HL-60/S4 (cell line): ENCODE data around the gene RP2.

Experiments used
- in situ Hi-C: fragments of 300-500 bp; cut with MboI; formaldehyde crosslinking; loops from 2 replicates; pipeline ENCODE4 v1.14.3; 2022; ENCODE audit warnings: low sequenced_read_pairs

The RP2 gene

DNA sequence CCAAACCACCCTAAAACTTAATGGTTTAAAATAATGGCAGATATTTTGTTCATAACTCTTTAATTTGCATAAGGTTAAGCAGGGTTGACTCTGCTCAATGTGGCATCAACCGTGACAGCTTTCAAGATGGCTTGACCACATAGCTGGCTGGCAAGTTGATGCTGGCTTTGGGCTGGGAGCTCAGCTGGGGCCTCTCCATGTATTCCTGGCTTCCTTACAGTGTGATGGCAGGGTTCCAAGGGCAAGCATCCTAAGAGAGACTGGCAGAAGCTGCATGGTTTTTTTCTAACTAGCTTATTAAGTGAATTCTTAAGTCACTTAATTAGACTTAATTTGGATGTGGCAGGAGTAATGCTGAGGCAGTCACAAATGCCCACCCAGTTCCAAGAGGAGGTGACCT is 4.5 kb downstream of the RP2 start:
- in situ Hi-C loops: no loop called here

DNA sequence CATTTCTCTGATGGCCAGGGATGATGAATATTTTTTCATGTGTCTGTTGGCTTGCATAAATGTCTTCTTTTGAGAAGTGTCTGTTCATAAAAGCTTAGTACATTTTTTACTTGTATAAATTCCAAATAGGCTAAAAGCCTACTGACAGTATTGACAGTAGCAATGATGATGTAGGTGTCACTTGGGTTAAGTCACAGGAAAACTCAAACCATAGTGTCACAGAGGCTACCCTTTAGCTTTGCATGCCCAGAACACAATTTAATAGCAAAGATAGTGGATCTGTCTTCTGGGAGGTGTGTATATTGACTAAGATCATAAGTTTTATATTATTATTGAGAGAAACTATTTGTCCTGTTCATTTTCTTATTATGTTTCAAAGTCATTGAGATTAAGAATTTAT is 8.1 kb downstream of the RP2 start:
- in situ Hi-C loops: no loop called here

DNA sequence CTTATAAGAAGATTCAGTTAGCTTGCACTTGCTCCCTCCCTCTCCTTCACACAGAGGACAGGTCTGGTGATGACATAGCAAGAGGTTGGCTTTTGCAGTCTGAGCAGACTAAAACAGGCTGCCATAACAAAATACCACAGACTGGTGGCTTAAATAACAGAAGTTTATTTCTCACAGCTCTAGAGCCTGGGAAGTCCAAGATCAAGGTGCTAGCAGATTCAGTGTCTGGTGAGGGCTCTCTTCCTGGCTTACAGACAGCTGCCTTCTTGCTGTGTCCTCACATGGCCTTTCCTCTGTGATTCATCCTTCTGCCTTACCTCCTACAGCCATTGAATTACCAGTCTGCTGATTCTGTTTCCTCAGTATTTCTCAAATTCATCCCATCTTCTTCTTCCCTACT is 13.1 kb downstream of the RP2 start:
- in situ Hi-C loops: no loop called here

DNA sequence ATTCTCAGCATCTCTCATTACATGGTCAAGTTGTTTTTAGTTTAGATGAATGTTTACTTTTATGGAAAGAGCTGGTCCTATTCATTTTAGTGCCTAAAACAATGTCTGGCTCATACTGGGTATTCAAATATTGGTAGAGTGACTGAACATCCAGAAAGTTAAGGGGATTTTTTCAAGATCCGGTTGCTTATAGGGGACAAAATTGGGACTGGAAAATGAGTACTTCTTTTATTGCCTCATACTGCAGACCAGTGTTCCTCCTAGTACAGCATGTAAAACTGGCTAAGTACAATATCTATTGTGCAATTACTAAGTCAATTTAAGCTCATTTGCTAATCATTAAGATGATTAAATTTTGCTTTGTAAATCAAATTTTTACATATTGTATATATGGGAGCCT is 13.9 kb downstream of the RP2 start:
- in situ Hi-C loops: no loop called here

DNA sequence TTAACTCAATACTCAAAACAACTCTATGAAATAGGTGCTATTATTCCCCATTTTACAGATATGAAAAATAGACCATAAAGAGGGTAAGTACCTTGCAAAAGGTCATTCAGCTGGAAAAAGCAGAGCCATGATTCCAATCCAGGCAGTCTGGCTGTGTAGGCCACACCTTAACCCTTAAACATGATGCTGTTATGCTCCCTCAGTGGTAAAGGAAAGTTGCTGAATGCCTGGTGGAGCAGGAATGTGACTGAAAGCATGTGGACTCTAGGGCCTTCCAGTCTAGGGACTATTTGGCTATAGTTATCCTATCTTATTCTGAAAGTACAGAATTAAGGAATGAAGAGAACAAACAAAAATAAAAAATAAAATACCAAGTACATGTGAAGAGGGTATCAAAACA is 19.6 kb downstream of the RP2 start:
- in situ Hi-C loops: no loop called here

DNA sequence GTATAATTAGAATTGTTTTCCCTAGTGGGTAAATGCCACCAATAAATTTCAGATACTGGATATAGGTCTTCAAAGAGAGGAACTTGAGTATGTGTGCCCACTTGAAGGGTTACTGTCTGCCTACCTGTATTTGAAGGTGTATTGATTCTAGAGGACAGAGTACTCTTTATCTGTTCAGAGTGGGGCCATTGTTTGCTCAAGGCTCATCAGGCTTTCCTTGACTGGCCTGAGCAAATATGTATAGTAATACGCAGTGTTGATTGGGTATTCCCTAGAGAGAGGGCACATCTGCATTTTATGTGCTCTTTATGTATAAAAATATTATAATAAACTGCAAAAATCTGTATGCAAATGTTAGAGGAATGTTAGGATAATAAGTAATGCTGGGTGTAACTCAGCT is 23.7 kb downstream of the RP2 start:
- in situ Hi-C loops: no loop called here

DNA sequence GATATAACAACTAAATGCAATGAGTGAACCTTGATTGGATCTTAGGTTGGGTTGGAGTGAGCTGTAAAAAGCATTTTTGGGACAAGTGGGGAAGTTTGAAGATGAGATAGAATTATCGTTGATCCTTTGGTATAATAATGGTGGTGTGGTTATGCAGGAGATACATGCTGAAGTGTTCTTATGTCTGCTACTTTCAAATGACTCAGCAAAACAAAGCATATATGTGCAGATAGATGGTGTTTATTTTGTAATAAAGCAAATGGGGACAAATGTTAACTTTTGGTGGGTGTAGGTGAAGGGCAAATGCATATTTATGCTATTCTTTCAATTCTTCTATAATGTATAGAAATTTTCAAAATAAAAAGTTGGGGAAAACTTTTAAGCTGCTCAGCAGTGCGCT is 26.2 kb downstream of the RP2 start:
- in situ Hi-C loops: no loop called here

DNA sequence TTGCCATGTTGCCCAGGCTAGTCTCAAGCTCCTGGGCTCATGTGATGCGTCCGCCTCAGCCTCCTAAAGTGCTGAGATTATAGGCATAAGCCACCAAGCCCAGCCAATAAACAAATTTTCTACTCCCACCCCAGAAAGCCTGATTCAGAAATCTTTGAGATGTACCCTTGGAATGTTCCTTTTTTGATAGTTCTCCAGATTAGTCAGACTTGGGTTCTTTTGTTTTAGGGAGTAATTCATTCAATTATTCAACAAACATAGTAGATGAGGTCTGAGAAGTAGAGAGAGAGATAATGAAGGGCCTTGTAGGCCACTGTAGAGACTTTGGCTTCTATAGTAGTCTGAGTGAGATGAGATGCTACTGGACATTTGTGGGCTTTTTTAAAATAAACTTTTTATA is 27.8 kb downstream of the RP2 start:
- in situ Hi-C loops: no loop called here

DNA sequence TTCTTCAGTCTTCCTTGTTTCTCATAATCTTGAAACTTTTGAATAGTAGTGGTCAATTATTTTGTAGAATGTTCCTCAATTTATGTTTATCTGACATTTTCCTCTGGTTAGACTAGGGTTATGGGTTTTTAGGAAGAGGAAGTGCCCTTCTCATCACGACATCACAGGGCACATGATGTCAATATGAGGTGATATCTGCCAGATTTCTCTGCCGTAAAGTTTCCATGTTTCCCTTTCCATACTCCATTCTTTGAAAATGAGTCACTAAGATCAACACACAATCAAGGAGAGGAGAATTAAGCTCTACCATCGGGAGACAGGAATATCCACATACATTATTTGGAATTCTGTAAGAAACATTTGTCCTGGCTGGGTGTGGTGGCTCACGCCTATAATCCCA is 28.4 kb downstream of the RP2 start:
- in situ Hi-C loops: no loop called here

DNA sequence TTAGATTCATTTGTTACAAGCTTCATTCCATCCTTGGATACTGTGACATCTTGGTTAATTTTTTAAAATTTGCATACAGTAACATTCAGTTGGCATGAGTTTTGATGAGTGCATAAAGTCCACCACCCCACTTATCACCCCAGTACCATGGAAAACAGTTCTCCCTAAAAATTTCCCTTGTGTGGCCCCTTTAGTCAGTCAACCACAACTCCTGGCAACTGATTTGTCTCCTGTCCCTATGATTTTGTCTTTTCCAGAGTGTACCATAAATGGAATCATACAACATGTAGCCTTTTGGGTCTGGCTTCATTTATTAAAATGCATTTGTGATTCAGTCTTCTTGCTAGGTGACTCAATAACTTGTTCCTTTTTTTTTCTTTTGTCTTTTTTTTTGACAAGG is 29.9 kb downstream of the RP2 start:
- in situ Hi-C loops: no loop called here

DNA sequence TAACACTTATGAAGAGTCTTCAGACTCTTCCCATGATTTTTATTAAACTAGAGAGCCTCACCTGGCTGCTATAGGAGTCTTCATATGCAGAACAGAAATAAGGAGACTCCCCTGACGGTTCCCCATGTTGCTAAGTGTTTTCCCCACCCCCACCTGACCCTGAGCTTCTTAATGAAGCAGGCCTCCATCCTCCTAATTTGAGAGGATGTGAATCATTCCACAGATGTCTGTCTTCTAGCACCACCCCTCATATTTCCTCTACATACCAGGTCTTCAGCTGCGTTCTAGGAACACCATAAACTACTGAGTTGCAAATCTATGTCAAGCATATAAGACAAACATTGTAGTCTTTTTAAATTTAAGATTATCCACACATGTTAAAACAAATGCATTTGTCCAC is 36.9 kb downstream of the RP2 start:
- in situ Hi-C loops: no loop called here

DNA sequence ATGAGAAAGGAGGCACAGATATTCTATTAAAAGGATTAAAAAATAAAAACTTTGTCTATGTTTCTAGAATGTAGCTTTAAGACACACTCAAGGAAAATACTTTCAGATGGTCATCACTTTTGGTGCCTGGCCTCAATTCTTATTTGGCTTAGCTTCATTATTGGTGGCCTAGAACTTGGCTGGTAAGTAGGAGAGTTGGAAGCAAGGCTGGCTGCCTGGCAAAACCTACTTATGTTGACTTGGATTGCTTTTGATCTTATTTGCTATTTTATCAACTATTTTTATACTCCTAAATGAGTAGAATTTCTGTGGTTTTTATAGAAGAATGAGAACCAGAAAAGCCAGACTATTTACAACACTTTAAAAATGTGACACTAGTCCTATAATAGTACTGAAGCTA is 40.1 kb downstream of the RP2 start:
- in situ Hi-C loops: no loop called here

DNA sequence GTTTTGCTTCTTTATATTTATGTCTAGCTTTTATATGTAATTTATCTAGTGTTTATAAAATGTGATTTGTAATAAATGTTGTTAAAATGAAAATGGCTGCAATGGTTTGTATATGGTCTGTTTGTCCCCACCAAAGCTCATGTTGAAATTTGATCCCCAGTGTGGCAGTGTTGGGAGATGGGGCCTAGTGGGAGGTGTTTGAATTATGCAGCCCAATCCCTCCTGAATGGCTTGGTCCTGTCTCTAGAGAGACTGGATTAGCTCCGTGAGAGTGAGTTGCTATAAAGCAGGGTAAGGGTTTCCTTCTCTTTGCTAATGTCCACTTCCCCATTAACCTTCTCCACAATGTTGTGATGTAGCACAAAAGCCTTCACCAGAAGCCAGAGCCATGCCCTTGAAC is 45.4 kb downstream of the RP2 start:
- in situ Hi-C loops: no loop called here

DNA sequence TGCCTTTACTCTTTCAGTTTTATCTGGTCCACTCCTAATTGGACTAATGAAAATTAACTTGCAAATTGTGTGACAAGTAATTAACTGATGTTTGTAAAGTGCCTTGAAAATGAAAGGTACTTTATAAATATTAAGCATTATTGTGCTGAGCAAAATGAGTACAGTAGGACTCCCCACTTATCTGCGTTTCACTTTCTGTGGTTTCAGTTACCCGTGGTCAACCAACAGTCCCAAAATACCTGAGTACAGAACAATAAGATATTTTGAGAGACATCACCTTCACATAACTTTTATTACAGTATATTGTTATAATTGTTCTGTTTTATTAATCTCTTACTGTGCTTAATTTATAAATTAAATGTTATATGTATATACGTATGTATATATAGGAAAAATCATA is 48.0 kb downstream of the RP2 start:
- in situ Hi-C loops: no loop called here

DNA sequence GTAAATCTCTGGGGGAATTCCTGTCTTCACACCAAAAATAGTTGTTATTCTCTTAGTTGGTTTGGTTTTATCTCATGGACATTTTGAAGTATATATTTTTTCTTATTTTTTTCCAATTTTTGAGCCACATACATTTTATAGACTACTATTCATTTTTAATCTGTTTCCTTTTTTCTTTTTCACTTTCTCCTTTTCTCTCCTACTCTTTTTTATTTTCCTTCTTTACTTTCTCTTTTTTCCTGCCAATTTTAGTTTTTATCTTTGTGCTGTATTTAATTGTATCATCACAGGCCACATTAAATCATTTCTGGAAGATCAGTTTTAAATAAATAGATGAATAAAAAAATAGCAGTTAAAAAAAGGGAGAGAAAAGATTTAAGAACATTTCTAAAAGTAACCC is 61.4 kb downstream of the RP2 start:
- in situ Hi-C loops: no loop called here

DNA sequence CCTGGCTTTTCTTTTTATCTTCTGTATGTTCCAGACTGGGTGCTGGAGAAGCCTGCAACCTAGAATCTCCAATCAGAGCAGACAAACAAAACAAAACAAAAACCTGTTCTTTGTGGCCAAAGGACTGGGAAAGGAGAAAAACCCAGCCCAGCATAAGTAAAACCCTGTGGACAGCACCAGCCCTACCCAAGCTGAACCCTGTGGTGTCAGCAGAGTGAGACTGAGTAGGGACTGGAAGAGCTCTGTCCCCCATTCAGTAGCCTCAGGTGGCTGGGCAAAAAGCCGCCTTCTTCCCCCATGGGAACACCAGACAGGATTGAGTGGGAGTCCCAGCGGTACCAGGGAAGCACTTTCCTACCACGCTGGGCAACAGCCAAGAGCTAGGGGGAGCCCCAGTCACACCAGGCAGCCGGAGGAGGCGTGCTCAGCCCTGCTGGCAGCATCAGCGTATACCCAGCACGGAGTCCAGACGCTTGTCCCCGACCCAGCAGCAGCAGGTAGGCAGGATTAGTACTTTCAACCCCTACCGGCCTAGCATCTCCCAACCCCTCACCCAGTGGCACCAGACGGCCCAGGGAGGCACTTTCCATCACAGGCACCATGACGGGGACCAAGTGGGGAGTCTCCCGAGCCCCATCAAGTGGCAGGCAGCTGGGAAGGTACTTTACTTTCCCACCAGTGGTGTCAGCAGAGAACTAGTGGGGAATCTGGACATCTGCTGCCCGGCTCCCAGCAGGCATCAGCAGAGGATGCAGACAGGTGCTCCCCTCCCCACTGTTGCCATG is 66.8 kb downstream of the RP2 start:
- in situ Hi-C loops: no loop called here

DNA sequence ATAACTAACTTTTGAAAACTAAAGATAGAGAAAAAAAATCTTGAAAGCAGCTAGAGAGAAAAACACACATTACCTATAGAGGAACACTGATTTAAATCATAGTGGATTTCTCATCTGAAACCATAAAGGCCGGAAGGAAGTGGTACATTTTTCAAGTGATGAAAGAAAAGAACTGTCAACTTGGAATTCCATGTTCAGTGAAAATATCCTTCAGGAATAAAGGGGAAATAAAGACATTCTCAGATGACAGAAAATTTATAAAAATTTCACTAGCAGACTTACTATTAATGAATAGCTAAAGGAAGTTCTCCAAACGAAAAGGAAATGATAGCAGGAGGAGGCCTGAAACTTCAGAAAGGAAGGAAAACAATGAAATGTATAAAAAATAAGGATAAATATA is 67.8 kb downstream of the RP2 start:
- in situ Hi-C loops: no loop called here

DNA sequence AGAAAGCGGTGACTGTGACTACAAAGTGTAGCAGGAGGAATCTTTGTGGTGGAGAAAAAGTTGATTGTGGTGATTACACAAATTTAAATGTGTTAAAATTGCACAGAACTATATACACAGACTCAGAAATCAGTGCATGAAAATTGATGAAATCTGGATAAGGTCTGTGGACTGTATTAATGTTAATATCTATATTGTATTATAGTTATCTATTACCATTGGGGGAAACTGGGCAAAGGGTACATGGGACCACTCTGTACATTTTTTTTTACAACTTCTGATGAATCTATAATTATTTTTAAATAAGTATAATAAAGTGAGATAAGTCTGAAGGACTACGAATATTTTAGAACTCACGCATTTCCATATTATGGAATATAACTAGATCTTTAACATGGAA is 73.6 kb downstream of the RP2 start:
- in situ Hi-C loops: no loop called here

DNA sequence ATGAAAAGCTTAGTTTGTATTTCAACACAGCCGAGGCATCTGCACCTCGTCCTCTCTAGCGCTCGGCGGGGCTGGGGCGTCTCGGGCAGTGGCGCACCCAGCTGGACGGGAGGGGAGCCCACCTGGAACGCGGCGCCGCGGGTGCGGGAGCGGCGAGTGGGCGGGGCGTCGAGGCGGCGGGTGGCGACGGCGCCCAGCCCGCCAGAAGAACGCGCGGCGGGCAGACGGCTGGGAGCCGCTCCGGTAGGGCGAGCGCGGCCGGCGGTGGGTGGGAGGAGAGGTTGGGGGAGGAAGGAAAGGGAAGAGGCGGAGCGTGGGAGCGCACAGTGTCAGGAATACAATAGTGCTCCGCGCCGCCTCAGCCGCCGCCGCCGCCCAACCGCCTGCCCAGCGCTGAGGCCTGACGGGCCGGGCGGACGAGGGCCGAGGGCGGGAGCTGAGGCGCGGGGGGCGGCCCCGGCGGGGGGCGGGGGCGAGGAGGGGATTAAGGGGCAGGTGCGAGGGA is 75.3 kb downstream of the RP2 start, which contains the start of gene JADE3:
Gene JADE3 (plus strand): TSS at position 324 of the 505 bp plus-strand sequence. CDS start 72,474 bp downstream, outside the sequence.
- in situ Hi-C loops: no loop called here

DNA sequence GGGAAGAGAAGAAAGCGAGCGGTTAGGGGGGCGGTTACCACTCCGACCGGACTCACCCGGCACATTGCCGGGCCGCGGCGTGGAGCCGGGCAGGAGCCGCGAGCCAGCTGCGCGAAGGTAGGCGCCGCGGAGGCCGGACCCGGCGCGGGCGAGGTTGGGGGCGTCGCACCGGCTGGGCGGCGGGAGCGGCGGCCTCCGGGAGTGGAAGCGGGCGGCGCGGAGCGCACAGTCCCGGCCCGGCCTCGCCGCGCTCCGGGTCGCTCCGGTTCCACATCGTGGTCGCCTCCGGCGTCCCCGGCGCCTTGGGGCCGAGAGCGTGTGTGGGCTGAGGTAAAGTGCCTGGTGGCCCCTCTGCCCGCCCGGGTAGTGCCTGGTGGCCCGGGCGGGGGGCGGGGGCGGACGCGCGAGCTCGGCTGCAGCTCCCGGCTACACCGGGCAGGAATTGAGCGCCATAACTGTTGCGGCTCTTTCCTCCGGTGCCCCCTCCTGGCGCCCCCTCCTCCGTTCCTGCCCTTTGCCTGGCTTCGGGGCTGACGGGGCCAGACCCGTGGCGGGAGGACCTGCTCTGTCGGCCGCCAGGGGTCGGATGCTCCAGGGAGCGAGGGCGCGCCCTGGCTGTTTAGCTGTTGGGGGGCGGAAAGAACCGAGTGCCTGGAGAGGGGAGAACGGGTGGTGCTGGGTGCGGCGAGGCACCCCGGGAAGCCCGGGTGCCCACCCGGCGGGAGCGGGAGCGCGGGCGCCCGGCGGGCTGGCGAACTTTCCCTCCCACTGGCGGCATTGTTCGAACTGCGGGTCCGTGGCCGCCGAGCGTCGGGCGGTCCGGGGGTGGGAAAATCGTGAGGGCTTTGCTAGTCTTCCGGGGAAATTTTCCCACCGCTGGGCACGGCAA is 76.0 kb downstream of the RP2 start:
- in situ Hi-C loops: no loop called here

DNA sequence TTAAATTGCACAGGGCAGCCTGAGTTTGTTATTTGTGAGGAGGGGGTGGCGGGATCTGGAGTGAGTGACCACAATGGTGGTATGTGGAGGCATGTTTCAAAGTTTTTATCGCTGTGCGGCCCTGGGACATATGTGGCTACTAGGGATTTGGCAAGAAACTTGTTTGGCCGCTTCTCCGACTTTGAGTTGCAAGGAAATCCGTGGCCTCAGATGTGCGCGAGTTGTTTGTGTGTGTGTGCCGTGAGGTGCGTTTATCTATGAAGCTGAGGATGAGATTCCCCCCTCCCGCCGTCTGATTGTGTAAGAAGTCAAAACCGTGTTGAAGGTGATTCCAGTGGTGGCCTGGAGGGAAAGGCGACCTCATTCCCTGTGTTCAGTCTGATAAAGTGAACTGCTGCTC is 76.8 kb downstream of the RP2 start:
- in situ Hi-C loops: no loop called here

DNA sequence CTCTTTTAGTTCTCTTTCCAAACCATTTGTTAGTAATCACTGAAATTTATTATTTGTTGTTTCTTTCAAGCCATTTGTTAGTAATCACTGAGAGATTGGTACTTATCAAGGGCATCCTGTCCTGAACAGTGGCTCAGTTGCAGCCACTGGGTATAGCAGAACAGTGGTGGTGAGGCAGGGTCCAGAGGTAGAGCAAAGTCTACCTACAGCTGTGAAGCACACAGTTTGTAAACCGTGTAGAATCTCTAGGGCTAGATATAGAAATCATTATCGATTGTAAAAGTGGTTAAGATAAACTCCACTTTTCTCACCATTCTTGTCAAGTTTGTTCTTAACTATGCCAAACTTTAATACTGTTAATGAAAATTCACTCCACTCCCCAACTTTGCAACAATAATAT is 79.4 kb downstream of the RP2 start:
- in situ Hi-C loops: no loop called here
